Renal cortical epithelial cell (primary cell): Measurements from ENCODE around the gene ADPRH. TPM values are rescaled to one million over a fixed set of nuclear protein-coding genes. Genes with fewer than 3 reads are reported as not detected.
A peak's percentile ranks its signal among the peaks of the same experiment; 100 is the strongest.

Experiments
- DNase-seq: peaks from one replicate; pipeline ENCODE4 v3.0.0-alpha.2; 2011; ENCODE audit warnings: low read depth
- total RNA-seq: library from RNA; depleted of rRNA; stranded (reverse); fragments of >200 nt; gene quantifications from 2 replicates; pipeline ENCODE4 v1.2.3, GENCODE V29; 2014

ADPRH gene
- total RNA-seq, 1 donor from 2014 or later: 6.6 TPM

GRCh38 chr3:119596398-119596797 lies 17.1 kb downstream of the ADPRH start:
- DNase-seq: no peak

DNA sequence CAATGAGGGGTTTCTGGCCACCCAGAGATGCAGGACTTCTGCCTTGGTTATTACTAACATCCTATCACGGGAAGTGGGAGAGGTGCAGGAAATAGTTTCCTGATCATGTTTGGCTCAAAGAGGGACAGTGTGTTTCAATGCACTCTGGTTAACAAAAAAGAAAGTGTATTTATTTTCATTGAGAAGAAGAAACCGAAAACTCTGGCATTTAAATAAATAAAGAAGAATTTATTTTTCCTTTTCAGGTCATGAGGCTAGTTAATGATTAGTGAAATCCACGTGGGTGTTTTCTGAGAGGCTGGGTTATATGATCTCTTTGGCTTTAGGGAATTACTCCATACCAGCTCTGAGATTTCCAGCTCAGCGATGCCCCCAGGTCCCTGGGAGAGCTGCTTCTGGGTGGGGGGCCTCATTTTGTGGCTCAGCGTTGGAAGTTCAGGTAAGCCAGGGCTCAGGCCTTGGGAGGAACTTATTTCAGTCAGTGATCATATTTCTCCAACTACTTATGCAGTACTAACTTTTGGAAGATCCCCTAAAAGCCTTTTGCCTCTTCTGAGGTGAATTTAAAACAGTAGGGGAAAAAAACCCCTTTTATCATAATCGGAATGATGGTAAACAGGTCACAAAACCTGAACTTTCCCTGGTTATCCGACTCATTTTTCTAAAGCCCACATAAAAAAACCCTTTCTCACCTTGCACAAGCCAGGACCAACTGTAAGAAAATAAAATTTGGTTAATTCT lies 18.4 kb downstream of the ADPRH start, which contains the start of gene PLA1A:
Gene PLA1A, plus strand, starts transcription at position 338 of the 741 bp plus-strand sequence. Its CDS starts 29 bp downstream, at position 367.
- DNase-seq: peak; percentile 88

DNA sequence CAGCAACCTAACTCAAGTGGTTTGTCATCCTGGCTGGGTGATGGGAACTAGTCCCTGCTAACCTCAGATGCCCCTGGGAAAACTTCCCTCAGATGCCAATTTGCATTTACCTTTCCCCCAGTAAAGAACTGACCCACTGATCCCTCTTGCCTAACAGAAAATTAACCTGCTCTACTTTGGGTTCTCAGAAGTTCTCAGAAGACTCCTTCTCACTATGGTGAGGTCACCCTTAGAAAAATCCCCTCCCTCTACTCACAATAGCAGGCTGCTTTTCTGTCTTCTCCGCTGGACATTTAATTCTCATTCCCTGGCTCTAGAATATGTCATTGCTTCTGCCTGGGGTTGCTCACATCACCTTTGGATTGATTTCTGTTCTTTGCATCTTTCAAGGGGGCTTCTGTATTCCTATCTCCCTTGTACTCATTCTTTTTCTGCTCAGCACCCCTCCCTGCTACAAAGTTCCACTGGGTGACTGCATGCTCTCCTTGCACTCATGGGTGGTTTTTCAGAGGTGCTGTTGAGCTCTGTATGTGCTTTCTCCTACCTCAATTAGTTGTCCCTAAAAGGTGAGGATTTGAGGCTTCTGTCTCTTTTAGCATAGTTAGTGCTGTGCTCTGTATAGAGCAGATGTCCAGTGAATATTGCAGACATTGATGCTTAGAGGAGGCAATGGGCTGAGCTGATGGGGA lies 19.3 kb downstream of the ADPRH start:
- peak; percentile 69 for DNase-seq

DNA sequence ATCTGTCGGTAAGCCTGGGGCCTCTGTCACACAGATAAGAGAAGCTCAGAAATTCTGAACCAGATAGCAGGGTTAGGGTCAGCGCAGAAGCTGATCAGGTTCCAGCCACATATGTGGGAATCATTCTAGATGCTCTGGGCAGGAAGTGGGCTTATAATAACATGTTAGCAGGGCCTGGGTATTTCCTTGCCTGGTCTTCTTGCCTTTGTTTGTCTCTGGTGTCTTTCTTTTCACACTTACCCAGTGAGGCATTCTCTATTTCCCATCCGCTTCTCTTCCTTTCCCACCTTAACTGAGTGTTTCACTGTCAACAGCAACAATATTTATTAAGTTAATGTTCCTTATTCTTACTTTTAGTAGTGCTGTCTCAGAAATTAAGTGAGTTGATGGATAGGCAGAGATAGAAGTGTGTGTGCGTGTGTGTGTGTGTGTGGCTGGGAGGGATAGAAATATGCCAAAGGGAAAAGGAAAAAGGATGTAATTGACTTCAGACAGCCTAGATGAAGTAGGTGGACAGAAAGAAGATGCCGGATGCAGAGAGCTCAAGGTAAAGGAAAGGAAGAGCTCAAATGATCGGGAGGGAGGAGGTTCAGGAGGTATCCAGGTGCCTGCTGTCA lies 20.4 kb downstream of the ADPRH start:
- no peak for DNase-seq

DNA sequence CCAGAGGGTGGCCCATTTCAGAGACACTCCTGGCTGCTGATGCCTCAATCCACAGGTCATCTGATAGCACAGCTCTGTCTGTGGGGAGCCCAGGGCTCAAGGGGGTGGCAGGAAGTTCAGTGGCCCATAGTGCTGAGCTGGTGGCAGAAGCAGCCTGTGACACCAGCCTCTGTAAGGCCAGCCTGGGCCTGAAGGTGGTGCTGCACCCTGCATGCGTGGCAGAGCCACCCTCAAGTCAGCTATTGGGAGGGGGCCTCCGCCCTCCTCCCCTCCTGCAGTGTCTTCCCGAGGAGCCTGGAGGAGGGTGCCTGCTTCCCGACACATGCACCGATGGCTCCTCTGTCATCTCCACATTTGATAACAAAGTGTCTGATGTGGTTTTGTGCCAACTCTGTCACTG lies 21.4 kb downstream of the ADPRH start:
- DNase-seq: no peak

- no peak for DNase-seq
Measured at GRCh38 chr3:119601154-119601553, 21.9 kb downstream of the ADPRH start.

GRCh38 chr3:119602676-119603075 lies 23.4 kb downstream of the ADPRH start:
- DNase-seq: no peak

DNA sequence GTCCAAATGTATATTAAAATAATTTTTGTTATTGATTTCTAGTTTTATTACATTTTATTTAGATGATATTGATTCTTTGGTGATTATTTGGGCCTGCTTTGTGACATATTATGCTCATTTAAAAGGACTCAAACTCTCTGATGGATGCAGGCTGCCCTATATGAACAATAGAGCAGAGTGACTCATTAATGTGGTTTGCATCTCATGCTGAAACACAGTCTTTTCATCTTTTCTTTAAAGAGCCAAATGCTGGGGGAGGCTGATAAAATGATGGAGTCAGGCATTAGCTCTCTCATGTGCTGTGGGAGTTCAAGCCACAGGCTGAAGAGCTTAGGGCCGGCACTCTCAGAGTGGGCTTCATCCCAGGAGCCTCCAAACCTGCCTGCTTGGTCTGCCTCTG lies 25.6 kb downstream of the ADPRH start:
- DNase-seq: peak; percentile 51

DNA sequence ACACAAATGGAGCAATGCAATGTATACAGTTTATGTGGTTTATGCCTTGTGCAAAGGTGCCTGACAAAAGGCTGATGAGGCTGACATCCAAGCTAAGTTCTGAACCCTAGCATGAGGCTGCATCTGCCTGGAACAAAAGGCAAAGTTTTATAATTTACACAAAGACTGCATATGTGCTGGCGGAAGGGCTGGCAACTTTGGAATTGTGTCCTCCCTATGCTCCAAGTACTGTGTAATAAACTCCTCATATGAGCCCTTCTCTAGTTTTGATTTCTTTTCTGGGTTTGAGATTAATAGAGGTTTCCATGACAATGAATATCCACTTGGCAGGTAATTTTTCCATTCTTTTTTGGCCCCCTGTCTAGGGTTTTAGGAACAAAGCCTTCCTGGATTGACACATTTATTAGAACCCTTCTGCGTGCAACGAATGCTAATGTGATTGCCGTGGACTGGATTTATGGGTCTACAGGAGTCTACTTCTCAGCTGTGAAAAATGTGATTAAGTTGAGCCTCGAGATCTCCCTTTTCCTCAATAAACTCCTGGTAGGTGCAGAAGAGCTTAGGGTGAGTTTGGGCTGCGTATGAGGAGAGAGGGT lies 29.2 kb downstream of the ADPRH start:
- DNase-seq: no peak

- DNase-seq: no peak
Measured at GRCh38 chr3:119609301-119609700, 30.0 kb downstream of the ADPRH start.

DNA sequence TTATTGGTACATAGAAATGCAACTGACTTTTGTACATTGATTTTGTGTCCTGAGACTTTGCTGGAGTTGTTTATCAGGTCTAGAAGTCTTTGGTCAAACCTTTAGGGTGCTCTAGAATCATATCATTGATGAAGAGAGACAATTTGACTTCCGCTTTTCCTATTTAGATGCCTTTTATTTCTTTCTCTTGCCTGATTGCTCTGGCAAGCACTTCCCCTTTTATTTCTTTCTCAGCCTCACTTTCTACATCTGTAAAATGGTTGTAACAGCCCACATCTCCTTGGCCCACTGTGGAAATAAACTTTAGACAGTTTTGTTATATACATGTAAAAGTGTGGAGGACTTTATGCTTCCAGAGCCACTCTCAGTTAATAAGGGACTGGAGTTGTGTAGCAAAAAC lies 32.4 kb downstream of the ADPRH start:
- no peak for DNase-seq

DNA sequence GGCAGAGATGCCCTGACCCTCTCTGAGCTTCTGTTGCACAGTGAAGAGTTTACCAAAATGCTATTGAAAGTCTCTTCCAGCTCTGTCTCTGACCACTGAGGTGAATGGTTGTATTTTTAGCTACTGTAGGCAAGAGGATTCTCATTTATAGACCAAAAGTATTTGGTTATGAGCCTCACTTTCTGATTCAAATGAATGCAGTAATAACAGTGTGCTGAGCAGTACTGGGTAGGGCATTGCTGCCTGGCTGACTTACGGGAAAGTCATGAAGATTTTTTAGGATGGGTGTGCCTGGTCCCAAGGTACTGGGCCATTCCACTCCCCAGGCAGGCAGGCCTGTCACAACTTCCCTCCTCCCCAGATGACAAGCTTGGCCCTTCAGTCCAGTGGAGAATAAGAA lies 33.9 kb downstream of the ADPRH start:
- no peak for DNase-seq

- no peak for DNase-seq
Measured at GRCh38 chr3:119613872-119614271, 34.6 kb downstream of the ADPRH start.

DNA sequence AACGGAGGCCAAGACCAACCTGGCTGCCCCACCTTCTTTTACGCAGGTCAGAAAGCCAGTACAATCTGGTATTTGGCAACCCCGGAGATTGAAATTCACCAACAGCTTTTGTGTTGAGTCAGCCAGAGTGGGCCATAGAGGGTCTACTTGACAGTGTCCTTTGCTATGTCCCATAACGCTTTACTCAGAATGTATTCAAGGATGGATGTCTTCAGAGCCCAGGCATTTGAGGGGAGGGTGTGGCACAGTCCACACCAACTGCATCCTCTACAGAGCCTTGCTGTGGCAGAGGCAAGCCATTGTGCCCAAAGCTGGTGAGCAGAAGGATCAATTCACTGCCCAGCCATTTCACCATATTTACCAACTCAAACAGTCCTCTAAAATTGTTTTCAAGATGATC lies 36.8 kb downstream of the ADPRH start:
- no peak for DNase-seq

- no peak for DNase-seq
Measured at GRCh38 chr3:119619094-119619493, 39.8 kb downstream of the ADPRH start.

DNA sequence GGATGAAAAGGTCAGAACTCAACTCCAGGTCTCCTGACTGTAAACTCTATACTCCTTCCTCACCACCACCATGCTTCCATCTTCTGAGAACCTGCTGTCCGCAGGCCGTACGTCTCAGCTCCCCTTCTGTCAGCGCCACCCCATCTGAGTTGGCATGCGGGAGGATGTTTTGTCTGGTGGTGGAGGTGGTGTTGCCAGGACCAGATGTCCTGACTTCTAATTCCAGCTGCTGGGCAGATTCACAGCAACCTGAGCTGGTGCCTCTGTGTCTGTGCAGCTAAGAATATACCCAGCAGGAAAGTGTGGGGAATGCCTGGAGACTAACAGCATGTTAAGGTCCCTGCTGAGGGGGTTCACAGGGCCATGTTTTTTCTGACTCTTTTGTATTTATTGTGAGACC lies 41.6 kb downstream of the ADPRH start:
- no peak for DNase-seq

DNA sequence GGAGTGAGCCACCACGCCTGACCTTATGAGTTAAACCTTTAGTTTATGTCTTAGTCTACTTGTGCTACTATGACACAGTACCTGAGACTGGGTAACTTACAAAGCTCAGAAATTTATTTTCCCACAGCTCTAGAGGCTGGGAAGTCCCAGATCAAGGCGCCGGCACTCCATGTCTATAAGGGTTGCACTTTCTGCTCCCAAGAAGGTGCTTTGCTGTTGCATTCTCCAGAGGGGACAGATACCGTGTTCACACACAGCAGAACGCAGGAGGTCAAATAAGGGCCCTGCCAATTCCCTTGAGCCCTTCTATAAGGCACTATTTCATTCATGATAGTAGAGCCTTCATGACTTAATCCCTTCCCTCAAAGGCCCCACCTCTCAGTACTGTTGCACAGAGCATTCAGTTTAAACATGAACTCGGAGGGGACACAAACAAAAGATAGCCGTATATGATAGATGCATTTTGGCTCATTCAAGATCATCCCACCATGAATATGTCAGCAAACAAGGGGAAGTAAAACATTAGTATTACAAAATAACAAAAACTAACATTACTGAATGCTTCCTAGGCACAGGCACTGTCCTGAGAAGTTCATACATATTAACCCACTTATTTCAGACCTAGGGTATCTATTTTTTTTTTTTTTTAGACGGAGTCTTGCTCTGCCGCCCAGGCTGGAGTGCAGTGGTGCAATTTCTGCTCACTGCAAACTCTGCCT lies 44.9 kb downstream of the ADPRH start:
- no peak for DNase-seq

DNA sequence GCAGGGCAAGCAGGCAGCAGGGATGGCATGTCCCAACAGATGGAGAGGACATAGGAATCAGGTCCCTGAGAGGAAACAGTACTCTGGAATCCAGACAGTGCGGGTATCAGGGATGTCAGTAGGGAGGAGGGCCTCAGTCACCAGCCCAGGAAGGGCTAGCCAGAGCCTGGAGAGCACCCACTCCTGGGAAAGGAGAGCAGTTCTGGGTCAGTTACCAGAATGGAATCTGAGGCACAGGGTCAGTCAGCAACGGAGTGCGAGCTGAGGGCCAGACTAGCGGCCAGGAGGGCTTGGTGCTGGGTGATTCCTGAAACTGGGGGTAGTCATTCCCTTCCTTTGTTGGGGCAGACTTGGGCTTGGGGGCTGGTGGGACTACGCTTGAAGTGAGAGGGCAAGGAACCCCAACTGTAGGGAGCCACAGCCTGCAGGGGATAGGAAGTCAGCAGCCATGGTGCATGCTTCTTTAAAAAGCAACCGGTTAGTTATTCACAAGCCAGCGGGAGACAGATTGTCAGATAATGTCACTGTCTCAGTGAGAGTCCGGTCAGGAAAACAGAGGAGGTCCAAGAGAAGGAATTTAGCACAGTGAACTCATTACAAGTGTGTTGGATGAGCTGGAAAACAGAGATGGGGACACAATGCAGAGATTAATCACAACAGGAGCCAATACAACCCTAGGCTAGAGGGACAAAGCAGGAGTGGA lies 46.3 kb downstream of the ADPRH start:
- DNase-seq: no peak

- DNase-seq: no peak
Measured at GRCh38 chr3:119626196-119626595, 46.9 kb downstream of the ADPRH start.

GRCh38 chr3:119627461-119627860 lies 48.2 kb downstream of the ADPRH start:
- DNase-seq: no peak

DNA sequence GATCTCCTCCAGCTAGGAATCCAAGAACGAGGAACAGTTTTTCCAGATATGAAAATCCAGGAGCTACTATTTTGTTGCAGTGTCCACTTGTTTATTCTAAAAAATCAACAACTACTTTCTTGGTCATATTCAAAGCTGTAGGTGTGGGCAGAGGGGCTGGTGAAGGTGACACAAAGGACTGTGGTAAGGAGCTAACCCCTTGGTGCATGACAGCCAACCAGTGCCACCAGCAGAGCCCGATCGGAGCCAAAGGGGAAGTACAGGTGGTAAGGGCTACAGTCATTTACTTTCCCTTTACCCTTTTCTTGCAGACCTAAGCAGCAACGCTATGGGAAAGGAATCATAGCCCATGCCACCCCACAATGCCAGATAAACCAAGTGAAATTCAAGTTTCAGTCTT lies 49.1 kb downstream of the ADPRH start:
- no peak for DNase-seq
